Gastroesophageal sphincter (tissue), 3 donors: ENCODE measurements around the gene EIF4E3.

Experiments
- CTCF ChIP-seq, 4 experiments: fragments of 200-600 bp in 2 of 4; fragments of 450-650 bp in 2 of 4; sonication (generic) in 1 of 4; IDR thresholded peaks; one replicate each; pipeline ENCODE4 v1.5.1; 2017 to 2019; ENCODE audit warnings: antibody characterized with exemption in 4 of 4, mild to moderate bottlenecking in 2 of 4, moderate library complexity in 2 of 4
- POLR2A ChIP-seq, 2 donors: fragments of 450-650 bp; IDR thresholded peaks; one replicate each; pipeline ENCODE4 v1.6.1; 2017; ENCODE audit warnings: antibody characterized with exemption in 2 of 2, mild to moderate bottlenecking in 2 of 2, moderate library complexity in 1 of 2
- POLR2AphosphoS5 ChIP-seq: sonication (generic); formaldehyde crosslinking; IDR thresholded peaks from one replicate; pipeline ENCODE4 v1.6.1; 2017; ENCODE audit warnings: antibody characterized with exemption

- TF ChIP-seq CTCF (IDR thresholded peaks at IDR 0.05) (no peak), POLR2AphosphoS5 (no peak), POLR2A (IDR thresholded peaks at IDR 0.05) (no peak)
These were observed 80.1 kb downstream of the EIF4E3 start for GRCh38 chr3:71645140-71645539.
